Activated T-helper 17 cell treated with anti-CD3 and anti-CD28 coated beads, Interleukin-2, amount 50 U/mL, for 72 hours (primary cell): Measurements from ENCODE around the gene KCNT2. TPM values are rescaled to one million over a fixed set of nuclear protein-coding genes. Genes with fewer than 3 reads are reported as not detected.

Source experiments
- ATAC-seq: fragments of 150-1000 bp; cut with Tn5 transposase; replicated peaks from 2 replicates; pipeline ENCODE4 v1.10.0; 2021; ENCODE audit warnings: mild to moderate bottlenecking, moderate library complexity
- H3K27ac Mint-ChIP-seq: one replicate; pipeline ENCODE4 v1.8.0; 2022; ENCODE audit warnings: mixed read lengths
- H3K27me3 Mint-ChIP-seq: one replicate; pipeline ENCODE4 v1.8.0; 2022; ENCODE audit warnings: mixed read lengths
- H3K36me3 Mint-ChIP-seq: one replicate; pipeline ENCODE4 v1.8.0; 2022; ENCODE audit warnings: low read depth, mild to moderate bottlenecking, mixed read lengths
- H3K4me1 Mint-ChIP-seq: one replicate; pipeline ENCODE4 v1.8.0; 2022; ENCODE audit warnings: mixed read lengths
- H3K4me3 Mint-ChIP-seq: one replicate; pipeline ENCODE4 v1.8.0; 2022; ENCODE audit warnings: mild to moderate bottlenecking, mixed read lengths
- H3K9me3 Mint-ChIP-seq: one replicate; pipeline ENCODE4 v1.8.0; 2022; ENCODE audit warnings: mixed read lengths
- total RNA-seq, 2 donors: library from RNA; stranded (reverse); gene quantifications; one replicate each; pipeline ENCODE4 v1.2.3, GENCODE V29; 2022

The KCNT2 gene
- total RNA-seq, 2 donors from 2014 or later: 0.04 to 0.48 TPM

GRCh38 chr1:196433000-196433399 is 175.2 kb downstream of the KCNT2 start:
- H3K4me3 Mint-ChIP-seq: no peak overlapping the region
- no peaks in the 10 kb centered on the region for H3K36me3 Mint-ChIP-seq
- ATAC-seq: no peak
- H3K27ac Mint-ChIP-seq: no peak overlapping the region
- H3K4me1 Mint-ChIP-seq: no peaks in the 10 kb centered on the region
- H3K27me3 Mint-ChIP-seq: no peaks in the 10 kb centered on the region
- H3K9me3 Mint-ChIP-seq: no peaks in the 10 kb centered on the region

GRCh38 chr1:196427976-196428734 is 180.1 kb downstream of the KCNT2 start:
- Mint-ChIP-seq H3K4me1 (no peaks in the 10 kb centered on the region), H3K27me3 (peaks cover 3% of the 10 kb centered on the region), H3K36me3 (no peaks in the 10 kb centered on the region), H3K27ac (no peak overlapping the region), H3K9me3 (no peaks in the 10 kb centered on the region), H3K4me3 (no peak overlapping the region)
- ATAC-seq: no peak

GRCh38 chr1:196425513-196425912 is 182.7 kb downstream of the KCNT2 start:
- ATAC-seq: no peak
- Mint-ChIP-seq H3K9me3 (peaks cover 3% of the 10 kb centered on the region), H3K4me3 (no peak overlapping the region), H3K4me1 (no peaks in the 10 kb centered on the region), H3K36me3 (no peaks in the 10 kb centered on the region), H3K27me3 (peaks cover 5% of the 10 kb centered on the region), H3K27ac (no peak overlapping the region)

- H3K27ac Mint-ChIP-seq: no peak overlapping the region
- H3K27me3 Mint-ChIP-seq: peaks cover 5% of the 10 kb centered on the region
- peaks cover 3% of the 10 kb centered on the region for H3K9me3 Mint-ChIP-seq
- no peak for ATAC-seq
- H3K4me3 Mint-ChIP-seq: no peak overlapping the region
- H3K4me1 Mint-ChIP-seq: no peaks in the 10 kb centered on the region
- H3K36me3 Mint-ChIP-seq: no peaks in the 10 kb centered on the region
Observed at GRCh38 chr1:196423612-196424011, 184.6 kb downstream of the KCNT2 start.

- Mint-ChIP-seq H3K9me3 (peaks cover 3% of the 10 kb centered on the region), H3K4me1 (no peaks in the 10 kb centered on the region), H3K36me3 (no peaks in the 10 kb centered on the region), H3K4me3 (no peak overlapping the region), H3K27me3 (peaks cover 2% of the 10 kb centered on the region), H3K27ac (no peak overlapping the region)
- no peak for ATAC-seq
Observed at GRCh38 chr1:196418772-196419171, 189.5 kb downstream of the KCNT2 start.

GRCh38 chr1:196415978-196416377 is 192.3 kb downstream of the KCNT2 start:
- Mint-ChIP-seq H3K27ac (no peak overlapping the region), H3K27me3 (no peaks in the 10 kb centered on the region), H3K36me3 (no peaks in the 10 kb centered on the region), H3K9me3 (peaks cover 3% of the 10 kb centered on the region), H3K4me3 (no peak overlapping the region), H3K4me1 (no peaks in the 10 kb centered on the region)
- ATAC-seq: no peak

GRCh38 chr1:196412326-196412725 is 195.9 kb downstream of the KCNT2 start:
- Mint-ChIP-seq H3K4me1 (no peaks in the 10 kb centered on the region), H3K36me3 (no peaks in the 10 kb centered on the region), H3K27ac (no peak overlapping the region), H3K27me3 (no peaks in the 10 kb centered on the region), H3K9me3 (peaks cover 5% of the 10 kb centered on the region), H3K4me3 (no peak overlapping the region)
- no peak for ATAC-seq

GRCh38 chr1:196410768-196411167 is 197.5 kb downstream of the KCNT2 start:
- Mint-ChIP-seq H3K27ac (no peak overlapping the region), H3K9me3 (peaks cover 5% of the 10 kb centered on the region), H3K27me3 (no peaks in the 10 kb centered on the region), H3K4me3 (no peak overlapping the region), H3K36me3 (no peaks in the 10 kb centered on the region), H3K4me1 (no peaks in the 10 kb centered on the region)
- no peak for ATAC-seq

GRCh38 chr1:196409586-196409985 is 198.7 kb downstream of the KCNT2 start:
- Mint-ChIP-seq H3K27me3 (no peaks in the 10 kb centered on the region), H3K4me3 (no peak overlapping the region), H3K9me3 (peaks cover 5% of the 10 kb centered on the region), H3K4me1 (no peaks in the 10 kb centered on the region), H3K36me3 (no peaks in the 10 kb centered on the region), H3K27ac (no peak overlapping the region)
- ATAC-seq: no peak

- no peak for ATAC-seq
- no peak overlapping the region for H3K27ac Mint-ChIP-seq
- H3K4me3 Mint-ChIP-seq: no peak overlapping the region
- H3K9me3 Mint-ChIP-seq: peaks cover 5% of the 10 kb centered on the region
- H3K4me1 Mint-ChIP-seq: no peaks in the 10 kb centered on the region
- H3K27me3 Mint-ChIP-seq: no peaks in the 10 kb centered on the region
- no peaks in the 10 kb centered on the region for H3K36me3 Mint-ChIP-seq
Observed at GRCh38 chr1:196407358-196408051, 200.7 kb downstream of the KCNT2 start.

GRCh38 chr1:196405839-196406238 is 202.4 kb downstream of the KCNT2 start:
- Mint-ChIP-seq H3K36me3 (no peaks in the 10 kb centered on the region), H3K27me3 (no peaks in the 10 kb centered on the region), H3K9me3 (peaks cover under 1% of the 10 kb centered on the region), H3K4me1 (no peaks in the 10 kb centered on the region), H3K4me3 (no peak overlapping the region), H3K27ac (no peak overlapping the region)
- ATAC-seq: no peak

GRCh38 chr1:196403803-196404690 is 204.2 kb downstream of the KCNT2 start:
- H3K4me1 Mint-ChIP-seq: no peaks in the 10 kb centered on the region
- no peaks in the 10 kb centered on the region for H3K36me3 Mint-ChIP-seq
- ATAC-seq: no peak
- no peak overlapping the region for H3K4me3 Mint-ChIP-seq
- no peak overlapping the region for H3K27ac Mint-ChIP-seq
- H3K27me3 Mint-ChIP-seq: no peaks in the 10 kb centered on the region
- peaks cover 4% of the 10 kb centered on the region for H3K9me3 Mint-ChIP-seq

- Mint-ChIP-seq H3K27me3 (no peaks in the 10 kb centered on the region), H3K4me1 (no peaks in the 10 kb centered on the region), H3K9me3 (peaks cover 4% of the 10 kb centered on the region), H3K27ac (no peak overlapping the region), H3K36me3 (no peaks in the 10 kb centered on the region), H3K4me3 (no peak overlapping the region)
- no peak for ATAC-seq
Observed at GRCh38 chr1:196401891-196402290, 206.3 kb downstream of the KCNT2 start.

- Mint-ChIP-seq H3K27ac (no peak overlapping the region), H3K9me3 (peaks cover 4% of the 10 kb centered on the region), H3K27me3 (no peaks in the 10 kb centered on the region), H3K36me3 (no peaks in the 10 kb centered on the region), H3K4me1 (no peaks in the 10 kb centered on the region), H3K4me3 (no peak overlapping the region)
- no peak for ATAC-seq
Observed at GRCh38 chr1:196401452-196401833, 206.8 kb downstream of the KCNT2 start.
